Naive B cell (primary cell): ENCODE measurements around the gene VIPR2. TPM values are rescaled to one million over a fixed set of nuclear protein-coding genes. Genes with fewer than 3 reads are reported as not detected.

Experiments
- ATAC-seq, 2 donors: fragments of 150-1000 bp; cut with Tn5 transposase; 2 replicates each; pipeline ENCODE4 v1.10.0; 2021; ENCODE audit warnings: low read depth in 2 of 2, mild to moderate bottlenecking in 2 of 2, moderate library complexity in 2 of 2
- DNase-seq: peaks from one replicate; pipeline ENCODE4 v3.0.0; 2022
- H3K27ac Mint-ChIP-seq, 6 donors: one replicate each; pipeline ENCODE4 v1.8.0; 2020 to 2022; ENCODE audit warnings: mild to moderate bottlenecking in 6 of 6, mixed read lengths in 6 of 6, moderate library complexity in 5 of 6, inconsistent platforms in 2 of 6
- H3K27me3 Mint-ChIP-seq, 3 donors: one replicate each; pipeline ENCODE4 v1.8.0; 2021 to 2022; ENCODE audit warnings: mixed read lengths in 3 of 3, mild to moderate bottlenecking in 1 of 3
- H3K36me3 Mint-ChIP-seq, 2 donors: one replicate each; pipeline ENCODE4 v1.8.0; 2020 to 2022; ENCODE audit warnings: mixed read lengths in 2 of 2, inconsistent platforms in 1 of 2, mild to moderate bottlenecking in 1 of 2
- H3K4me1 Mint-ChIP-seq, 3 donors: one replicate each; pipeline ENCODE4 v1.8.0; 2020 to 2022; ENCODE audit warnings: mixed read lengths in 3 of 3, inconsistent platforms in 1 of 3, mild to moderate bottlenecking in 1 of 3, moderate library complexity in 1 of 3
- H3K4me3 Mint-ChIP-seq, 8 donors: one replicate each; pipeline ENCODE4 v1.8.0; 2020 to 2022; ENCODE audit warnings: mild to moderate bottlenecking in 8 of 8, mixed read lengths in 8 of 8, moderate library complexity in 8 of 8, inconsistent platforms in 2 of 8
- H3K9me3 Mint-ChIP-seq, 7 donors: one replicate each; pipeline ENCODE4 v1.8.0; 2020 to 2022; ENCODE audit warnings: mixed read lengths in 7 of 7, mild to moderate bottlenecking in 5 of 7, inconsistent platforms in 2 of 7, moderate library complexity in 1 of 7
- polyA plus RNA-seq, 6 donors: library from polyadenylated mRNA; unstranded; fragments of 300-500 nt; fragmentation: Illumina TruSeq; gene quantifications; one replicate each; pipeline ENCODE4 v1.2.3, GENCODE V29; 2021; ENCODE audit warnings: low read depth in 6 of 6

Gene VIPR2
- polyA plus RNA-seq, 6 donors from 2014 or later = not detected

DNA sequence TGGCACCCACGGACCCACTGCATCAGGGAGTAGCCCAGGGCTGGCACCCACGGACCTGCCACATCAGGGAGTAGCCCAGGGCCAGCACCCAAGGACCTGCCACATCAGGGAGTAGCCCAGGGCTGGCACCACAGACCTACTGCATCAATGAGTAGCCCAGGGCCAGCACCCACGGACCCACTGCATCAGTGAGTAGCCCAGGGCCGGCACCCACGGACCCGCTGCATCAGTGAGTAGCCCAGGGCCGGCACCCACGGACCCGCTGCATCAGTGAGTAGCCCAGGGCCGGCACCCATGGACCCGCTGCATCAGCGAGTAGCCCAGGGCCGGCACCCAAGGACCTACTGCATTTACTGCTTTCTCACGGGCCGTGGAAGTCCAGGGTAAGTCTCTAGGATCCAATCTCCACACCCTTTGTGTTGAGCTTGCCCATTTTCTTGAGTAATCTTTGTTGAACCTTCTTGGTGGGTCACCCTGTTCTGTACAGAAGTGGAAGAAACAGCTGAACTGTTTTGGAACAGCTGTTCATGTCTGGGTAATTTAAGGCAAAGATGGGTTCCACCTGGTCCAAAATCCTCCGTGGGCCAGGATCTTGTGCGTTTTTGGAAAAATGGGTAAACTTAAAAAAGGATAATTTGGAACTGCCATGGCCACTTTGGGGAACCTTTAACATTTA is 69.0 kb downstream of the VIPR2 start:
- no peak for DNase-seq
- Mint-ChIP-seq H3K36me3 (no peaks in the 10 kb centered on the region), H3K9me3 (peaks cover 0 to 2% (median 0%) of the 10 kb centered on the region in 7 donors), H3K4me3 (no peak overlapping the region), H3K27me3 (peaks cover 0 to 7% (median 0%) of the 10 kb centered on the region in 3 donors), H3K4me1 (no peaks in the 10 kb centered on the region), H3K27ac (no peak overlapping the region)
- no peak for ATAC-seq

DNA sequence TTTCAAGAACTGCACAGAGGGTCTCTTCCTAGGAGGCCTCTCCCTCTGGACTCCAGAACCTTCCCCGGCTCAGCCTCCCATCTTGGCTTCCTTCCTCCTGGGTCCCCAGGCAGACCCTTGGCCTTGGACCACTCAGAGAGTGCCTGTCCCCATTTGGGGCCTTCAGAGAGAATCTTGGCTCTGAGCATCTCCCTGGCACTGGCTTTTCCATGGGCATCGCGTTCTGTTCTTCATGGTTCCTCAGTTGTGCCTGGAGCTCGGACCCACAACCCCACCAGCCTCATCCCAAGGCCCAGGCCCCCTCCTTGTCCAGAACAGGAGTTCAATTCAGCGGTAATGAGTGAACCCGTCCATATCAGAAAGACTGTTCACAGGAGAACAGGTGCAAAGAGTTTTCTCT is 73.4 kb downstream of the VIPR2 start:
- Mint-ChIP-seq H3K4me3 (no peak overlapping the region), H3K27me3 (peaks cover 0 to 7% (median 0%) of the 10 kb centered on the region in 3 donors), H3K36me3 (no peaks in the 10 kb centered on the region), H3K9me3 (no peaks in the 10 kb centered on the region), H3K4me1 (no peaks in the 10 kb centered on the region), H3K27ac (no peak overlapping the region)
- ATAC-seq (no peak), DNase-seq (no peak)

DNA sequence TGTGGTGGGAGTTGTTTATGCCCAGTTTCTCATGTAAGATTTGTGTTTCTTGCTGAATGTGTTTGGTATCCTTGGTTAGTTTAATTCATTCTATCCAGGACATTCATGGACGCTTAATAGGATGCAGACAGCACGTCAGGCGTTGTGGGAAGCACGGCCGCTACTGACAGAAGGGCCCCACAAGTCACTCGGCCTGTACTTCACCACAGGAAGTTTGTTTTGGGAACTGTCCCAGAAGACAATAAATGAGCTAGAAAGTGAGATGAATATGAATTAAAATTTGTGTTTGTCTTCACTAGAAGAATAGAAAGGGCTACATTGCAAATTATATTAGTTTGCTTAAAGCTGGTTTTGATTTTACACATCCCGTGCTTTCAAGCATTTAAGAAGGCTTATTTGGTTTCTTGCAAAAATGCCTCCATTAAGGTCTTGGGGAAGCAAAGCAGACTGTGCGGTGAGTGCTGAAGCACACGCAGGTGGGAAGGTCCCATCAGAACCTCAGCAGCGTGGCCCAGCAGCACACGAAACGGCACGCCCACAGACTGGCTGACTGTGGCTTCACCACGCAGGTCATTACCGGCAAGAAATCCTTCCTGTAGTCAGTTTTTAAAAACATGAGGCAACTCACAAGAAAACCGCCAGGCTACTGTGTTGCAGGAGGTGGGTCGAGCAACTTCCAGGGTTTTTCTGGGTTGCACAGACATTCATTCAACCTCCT is 74.1 kb downstream of the VIPR2 start:
- H3K9me3 Mint-ChIP-seq = no peaks in the 10 kb centered on the region
- ATAC-seq (no peak), DNase-seq (no peak)
- H3K27me3 Mint-ChIP-seq = peaks cover 0 to 7% (median 0%) of the 10 kb centered on the region in 3 donors
- H3K4me3 Mint-ChIP-seq = no peak overlapping the region
- H3K27ac Mint-ChIP-seq = no peak overlapping the region
- no peaks in the 10 kb centered on the region for H3K36me3 Mint-ChIP-seq
- no peaks in the 10 kb centered on the region for H3K4me1 Mint-ChIP-seq

DNA sequence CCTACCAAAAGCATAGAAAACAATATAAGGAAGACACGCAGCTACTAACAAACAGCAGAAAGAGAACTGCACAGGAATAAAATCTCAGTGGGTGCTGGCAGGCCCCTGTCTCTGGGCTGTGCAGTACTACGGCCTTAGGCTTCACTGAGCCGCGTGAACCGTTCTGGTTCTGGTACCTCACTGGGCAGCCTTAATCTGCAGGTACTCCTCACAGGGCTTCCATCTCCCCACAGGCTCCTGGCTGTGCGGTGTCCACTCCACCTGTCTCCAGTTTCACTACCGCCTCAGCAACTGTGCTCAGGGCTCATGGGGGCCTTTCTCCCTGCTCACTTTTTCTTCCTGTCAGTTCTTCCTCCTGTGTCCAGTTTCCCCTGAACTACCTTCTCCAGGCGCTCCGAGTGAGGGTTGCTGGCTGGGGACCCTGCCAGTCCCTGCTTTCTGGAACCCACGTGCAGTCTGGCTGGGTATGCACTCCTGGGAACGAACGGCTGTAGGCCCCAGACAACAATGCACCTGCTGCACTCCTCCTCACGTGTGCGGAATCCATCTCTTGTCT is 75.7 kb downstream of the VIPR2 start:
- H3K4me1 Mint-ChIP-seq = no peaks in the 10 kb centered on the region
- H3K4me3 Mint-ChIP-seq = no peak overlapping the region
- DNase-seq = no peak
- H3K9me3 Mint-ChIP-seq = no peaks in the 10 kb centered on the region
- no peak for ATAC-seq
- H3K27ac Mint-ChIP-seq = no peak overlapping the region
- H3K36me3 Mint-ChIP-seq = no peaks in the 10 kb centered on the region
- peaks cover 0 to 7% (median 0%) of the 10 kb centered on the region in 3 donors for H3K27me3 Mint-ChIP-seq

DNA sequence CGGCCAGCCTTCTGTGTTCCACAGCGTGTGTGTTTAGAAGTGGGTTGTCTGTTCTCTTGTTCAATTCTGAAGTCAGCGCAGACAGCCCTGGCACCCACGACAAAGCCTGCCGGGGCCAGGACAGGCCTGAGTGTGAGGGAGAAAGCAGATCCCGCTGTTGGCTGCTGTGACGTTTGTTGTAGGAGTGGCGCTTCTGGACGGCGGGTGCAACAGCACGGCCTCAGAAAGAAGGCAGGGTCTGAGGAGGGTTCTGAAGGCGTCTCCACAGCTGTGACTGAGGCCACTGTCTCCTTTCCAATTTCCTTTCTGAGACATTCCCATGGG is 76.2 kb downstream of the VIPR2 start:
- DNase-seq (no peak), ATAC-seq (no peak)
- H3K4me1 Mint-ChIP-seq = no peaks in the 10 kb centered on the region
- H3K36me3 Mint-ChIP-seq = no peaks in the 10 kb centered on the region
- H3K9me3 Mint-ChIP-seq = peaks cover 0 to 2% (median 0%) of the 10 kb centered on the region in 7 donors
- H3K27ac Mint-ChIP-seq = no peak overlapping the region
- peak overlapping the region in 1 of 8 donors; percentile 42 for H3K4me3 Mint-ChIP-seq
- peaks cover 0 to 7% (median 0%) of the 10 kb centered on the region in 3 donors for H3K27me3 Mint-ChIP-seq

DNA sequence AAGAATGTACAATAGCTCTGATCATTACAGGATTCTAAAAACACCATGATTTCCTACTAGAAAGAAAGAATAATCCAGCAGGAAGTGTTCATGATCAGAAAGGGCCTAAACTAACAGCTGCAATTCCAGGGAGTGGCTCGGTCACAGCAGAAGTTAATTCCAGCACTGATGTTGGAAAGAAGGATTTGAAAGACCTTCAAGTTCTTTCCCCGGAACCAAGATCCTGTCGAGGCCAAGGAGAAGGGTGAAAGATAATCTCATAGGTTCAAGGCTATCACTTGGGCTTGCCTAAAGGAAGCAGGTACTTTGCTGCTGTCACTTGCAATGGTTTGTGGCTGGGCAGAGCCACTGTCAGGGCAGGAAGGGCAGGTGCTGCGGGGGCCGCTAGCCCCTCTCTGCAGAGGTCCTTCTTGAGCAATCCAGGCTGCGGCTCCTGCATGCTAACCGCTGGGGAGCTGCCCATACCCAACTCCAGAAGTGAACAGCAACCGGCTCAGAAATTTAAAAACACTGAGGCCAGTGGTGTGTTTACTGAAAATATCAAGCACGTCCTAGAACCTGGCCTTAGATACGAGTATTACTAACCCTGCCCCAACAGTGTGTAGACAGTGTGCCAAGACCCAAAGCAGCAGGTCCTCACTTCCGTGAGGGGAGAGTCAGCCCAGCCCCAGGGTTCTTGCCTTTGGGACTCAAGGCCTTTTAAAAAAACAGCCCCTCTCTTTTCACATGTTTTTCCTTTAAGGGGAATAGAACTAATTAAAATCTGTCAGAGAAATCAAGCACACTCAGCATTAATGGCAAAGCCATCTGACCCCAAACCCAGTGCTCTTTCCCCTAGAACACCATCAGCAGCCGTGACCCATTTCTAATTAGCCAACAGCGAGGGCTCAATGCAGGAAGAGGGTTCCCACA is 76.8 kb downstream of the VIPR2 start:
- ATAC-seq (no peak), DNase-seq (no peak)
- H3K4me3 Mint-ChIP-seq = peak overlapping the region in 1 of 8 donors; percentile 42
- no peak overlapping the region for H3K27ac Mint-ChIP-seq
- H3K4me1 Mint-ChIP-seq = no peaks in the 10 kb centered on the region
- peaks cover 0 to 2% (median 0%) of the 10 kb centered on the region in 7 donors for H3K9me3 Mint-ChIP-seq
- peaks cover 0 to 7% (median 0%) of the 10 kb centered on the region in 3 donors for H3K27me3 Mint-ChIP-seq
- no peaks in the 10 kb centered on the region for H3K36me3 Mint-ChIP-seq

DNA sequence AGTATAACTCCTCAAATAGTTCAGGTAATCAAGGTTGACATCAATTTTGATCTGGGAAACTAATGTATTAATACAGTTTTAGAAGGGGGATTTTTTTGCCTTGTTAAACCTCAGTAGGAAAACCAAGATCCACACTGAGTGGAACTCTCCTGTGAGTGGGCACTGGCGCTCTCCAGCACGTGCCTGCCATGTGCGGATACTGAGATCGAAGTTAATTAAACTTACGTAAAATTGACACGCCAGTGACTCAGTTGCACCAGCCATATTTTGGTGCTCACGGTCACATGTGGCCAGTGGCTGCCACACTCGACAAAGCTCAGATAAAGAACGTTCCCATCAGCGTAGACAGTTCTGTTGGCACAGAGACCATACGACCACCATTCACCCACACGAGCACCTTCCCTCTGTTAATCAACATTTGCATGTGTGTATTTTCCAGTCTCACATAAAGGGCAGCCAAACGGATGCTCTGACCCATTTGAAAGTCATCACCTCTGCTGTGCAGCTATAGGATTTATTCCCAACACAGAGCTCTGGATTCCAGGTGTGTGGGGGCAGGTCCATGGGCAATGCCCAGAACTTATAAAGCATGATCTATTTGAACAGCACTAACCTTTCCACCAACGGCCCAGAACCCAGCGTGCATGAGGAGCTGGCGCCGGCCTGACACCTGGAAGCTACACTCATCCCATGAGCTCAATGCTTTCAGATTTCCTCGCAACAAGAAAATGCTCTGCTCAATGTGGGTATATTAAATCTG is 77.7 kb downstream of the VIPR2 start:
- H3K27ac Mint-ChIP-seq = peak overlapping the region in 1 of 6 donors; percentile 23
- ATAC-seq = no peak
- H3K4me3 Mint-ChIP-seq = no peak overlapping the region

DNA sequence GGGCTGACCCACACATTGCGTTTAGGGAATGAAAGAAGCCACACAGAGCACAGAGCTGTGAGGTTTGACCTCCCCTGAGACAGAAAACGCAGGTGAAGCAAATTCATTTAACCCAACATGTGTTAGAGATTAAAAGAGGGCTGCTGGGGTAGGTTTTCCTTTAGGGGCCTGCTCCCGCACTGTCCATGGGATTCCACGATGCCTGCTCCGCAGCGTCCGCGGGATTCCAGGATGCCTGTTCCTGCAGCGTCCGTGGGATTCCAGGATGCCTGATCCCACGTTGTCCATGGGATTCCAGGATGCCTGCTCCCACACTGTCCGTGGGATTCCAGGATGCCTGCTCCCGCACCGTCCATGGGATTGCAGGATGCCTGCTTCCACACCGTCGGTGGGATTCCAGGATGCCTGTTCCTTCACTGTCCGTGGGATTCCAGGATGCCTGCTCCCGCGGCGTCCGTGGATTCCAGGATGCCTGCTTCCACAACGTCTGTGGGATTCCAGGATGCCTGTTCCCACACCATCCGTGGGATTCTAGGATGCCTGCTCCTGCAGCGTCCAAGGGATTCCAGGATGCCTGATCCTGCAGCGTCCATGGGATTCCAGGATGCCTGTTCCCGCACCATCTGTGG is 78.7 kb downstream of the VIPR2 start:
- Mint-ChIP-seq H3K4me1 (no peaks in the 10 kb centered on the region), H3K27me3 (peaks cover 0 to 7% (median 0%) of the 10 kb centered on the region in 3 donors), H3K36me3 (no peaks in the 10 kb centered on the region), H3K4me3 (peak overlapping the region in 1 of 8 donors; percentile 5), H3K27ac (no peak overlapping the region), H3K9me3 (peaks cover 0 to 6% (median 2%) of the 10 kb centered on the region in 7 donors)
- no peak for DNase-seq
- no peak for ATAC-seq

More for the DNA sequence above, 77.7 kb downstream of the VIPR2 start:
- peaks cover 0 to 7% (median 0%) of the 10 kb centered on the region in 3 donors for H3K27me3 Mint-ChIP-seq
- H3K9me3 Mint-ChIP-seq = peaks cover 0 to 6% (median 2%) of the 10 kb centered on the region in 7 donors
- DNase-seq = no peak
- no peaks in the 10 kb centered on the region for H3K36me3 Mint-ChIP-seq
- no peaks in the 10 kb centered on the region for H3K4me1 Mint-ChIP-seq

DNA sequence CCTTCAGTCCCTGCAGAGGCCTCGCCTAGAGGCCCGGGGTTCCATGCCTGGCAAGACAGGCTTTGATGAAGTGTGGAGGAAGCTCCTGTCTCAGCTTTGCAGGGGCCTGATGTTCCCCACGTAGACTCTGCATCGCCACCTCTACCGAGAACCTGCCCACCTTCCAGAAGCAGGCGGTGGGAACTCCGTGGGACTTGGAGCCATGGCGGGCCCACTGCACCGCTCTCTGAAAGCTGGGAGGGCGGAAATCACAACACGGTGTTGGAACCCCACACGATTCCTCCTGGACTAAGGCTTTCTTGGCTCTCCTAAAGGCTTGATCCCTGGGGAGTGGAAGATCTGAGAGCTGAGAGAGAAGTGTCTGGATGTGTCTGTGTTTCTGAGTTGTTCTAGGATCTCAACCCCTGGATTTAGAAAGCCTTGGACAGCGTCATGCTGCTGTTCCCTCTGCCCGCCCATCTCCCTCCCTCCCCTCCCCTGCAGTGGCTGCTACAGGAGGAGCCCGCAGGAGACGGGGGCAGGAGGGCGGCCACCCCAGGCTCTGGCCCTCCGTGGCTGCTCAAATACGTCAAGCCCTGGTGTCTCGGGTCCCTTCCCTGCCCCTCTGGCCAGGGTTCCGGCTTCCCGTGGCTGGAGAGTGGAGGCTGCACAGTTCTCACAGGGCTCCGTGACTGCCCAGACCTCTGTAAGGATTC is 79.7 kb downstream of the VIPR2 start:
- H3K4me3 Mint-ChIP-seq = no peak overlapping the region
- DNase-seq = no peak
- peaks cover 0 to 7% (median 0%) of the 10 kb centered on the region in 3 donors for H3K27me3 Mint-ChIP-seq
- H3K4me1 Mint-ChIP-seq = no peaks in the 10 kb centered on the region
- no peaks in the 10 kb centered on the region for H3K36me3 Mint-ChIP-seq
- H3K27ac Mint-ChIP-seq = no peak overlapping the region
- H3K9me3 Mint-ChIP-seq = peaks cover 0 to 6% (median 2%) of the 10 kb centered on the region in 7 donors
- ATAC-seq = no peak

DNA sequence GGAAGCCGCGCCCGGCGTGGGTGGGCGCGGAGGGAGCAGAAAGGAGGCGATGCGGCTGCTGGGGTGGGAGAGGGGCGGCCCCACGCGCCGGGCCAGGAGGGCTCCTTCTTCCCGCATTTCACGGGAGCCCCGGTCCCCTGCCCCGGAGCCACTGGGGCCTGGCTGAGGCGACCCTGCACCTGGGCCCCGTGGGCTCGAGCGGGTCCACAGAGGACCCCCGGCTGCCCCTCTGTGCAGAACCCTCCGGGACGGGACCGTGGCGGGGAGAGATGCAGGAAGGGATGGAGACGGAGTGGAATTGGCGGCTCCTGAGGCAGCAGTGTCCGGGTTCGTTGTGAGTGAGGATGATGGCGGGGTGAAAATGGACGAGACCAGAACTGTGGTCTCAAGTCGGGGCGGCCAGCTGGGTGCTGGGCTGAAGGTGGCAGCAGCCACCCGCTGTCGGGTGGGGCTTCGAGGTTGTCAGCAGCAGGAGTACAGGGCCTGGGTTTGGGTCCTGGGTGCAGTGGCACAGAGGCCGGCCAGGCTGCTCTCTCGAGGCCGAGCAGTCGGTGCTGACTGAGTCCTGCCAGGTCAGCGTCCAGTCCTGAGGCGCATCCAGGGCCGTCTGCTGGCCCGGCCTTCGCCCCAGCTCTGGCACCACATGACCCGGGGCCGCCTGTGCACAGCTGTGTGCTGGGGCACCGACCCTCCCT is 80.4 kb downstream of the VIPR2 start:
- Mint-ChIP-seq H3K36me3 (no peaks in the 10 kb centered on the region), H3K4me1 (no peaks in the 10 kb centered on the region), H3K9me3 (peaks cover 0 to 6% (median 2%) of the 10 kb centered on the region in 7 donors), H3K4me3 (no peak overlapping the region), H3K27me3 (peaks cover 0 to 2% (median 0%) of the 10 kb centered on the region in 3 donors), H3K27ac (no peak overlapping the region)
- no peak for ATAC-seq
- DNase-seq = no peak

DNA sequence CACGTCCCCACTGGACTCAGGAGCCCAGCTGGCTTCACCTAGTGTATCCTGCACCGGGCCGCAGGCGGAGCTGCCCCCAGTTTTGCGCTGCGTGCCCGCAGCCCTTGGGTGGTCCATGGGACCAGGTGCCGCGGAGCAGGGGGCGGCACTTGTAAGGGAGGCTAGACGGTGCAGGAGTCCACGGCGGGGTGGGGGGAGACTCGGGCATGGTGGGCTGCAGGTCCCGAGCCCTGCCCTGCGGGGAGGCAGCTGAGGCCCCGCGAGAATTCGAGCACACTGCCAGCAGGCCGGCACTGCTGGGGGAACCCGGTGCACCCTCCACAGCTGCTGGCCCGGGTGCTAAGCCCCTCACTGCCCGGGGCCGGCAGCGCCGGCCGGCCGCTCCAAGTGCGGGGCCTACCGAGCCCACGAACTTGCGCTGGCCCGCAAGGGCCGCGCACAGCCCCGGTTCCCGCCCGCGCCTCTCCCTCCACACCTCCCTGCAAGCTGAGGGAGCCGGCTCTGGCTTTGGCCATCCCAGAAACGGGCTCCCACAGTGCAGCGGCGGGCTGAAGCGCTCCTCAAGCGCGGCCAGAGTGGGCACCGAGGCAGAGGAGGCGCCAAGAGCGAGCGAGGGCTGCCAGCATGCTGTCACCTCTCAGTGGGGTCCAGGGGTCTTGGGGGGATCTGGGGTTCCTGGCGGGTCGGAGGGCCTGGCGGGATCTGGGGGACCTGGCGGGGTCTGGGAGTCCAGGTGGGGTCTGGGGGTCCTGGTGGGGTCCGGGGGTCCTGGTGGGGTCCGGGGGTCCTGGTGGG is 81.4 kb downstream of the VIPR2 start:
- no peaks in the 10 kb centered on the region for H3K36me3 Mint-ChIP-seq
- no peak for ATAC-seq
- no peak overlapping the region for H3K27ac Mint-ChIP-seq
- H3K4me3 Mint-ChIP-seq = no peak overlapping the region
- H3K9me3 Mint-ChIP-seq = peaks cover 0 to 6% (median 2%) of the 10 kb centered on the region in 7 donors
- no peaks in the 10 kb centered on the region for H3K4me1 Mint-ChIP-seq
- no peaks in the 10 kb centered on the region for H3K27me3 Mint-ChIP-seq
- DNase-seq = no peak
